Glomerular endothelial cell (primary cell): Measurements from ENCODE around the gene IMP4. TPM values are rescaled to one million over a fixed set of nuclear protein-coding genes. Genes with fewer than 3 reads are reported as not detected.

ENCODE experiments used
- DNase-seq: peaks from one replicate; pipeline ENCODE4 v3.0.0-alpha.2; 2011; ENCODE audit warnings: low read depth, low spot score; ENCODE audit errors: extremely low read depth
- total RNA-seq: library from RNA; depleted of rRNA; stranded (reverse); fragments of >200 nt; gene quantifications from 2 replicates; pipeline ENCODE4 v1.2.3, GENCODE V29; 2015

Gene IMP4
- total RNA-seq, 1 donor from 2014 or later, result 80.6 TPM

DNA sequence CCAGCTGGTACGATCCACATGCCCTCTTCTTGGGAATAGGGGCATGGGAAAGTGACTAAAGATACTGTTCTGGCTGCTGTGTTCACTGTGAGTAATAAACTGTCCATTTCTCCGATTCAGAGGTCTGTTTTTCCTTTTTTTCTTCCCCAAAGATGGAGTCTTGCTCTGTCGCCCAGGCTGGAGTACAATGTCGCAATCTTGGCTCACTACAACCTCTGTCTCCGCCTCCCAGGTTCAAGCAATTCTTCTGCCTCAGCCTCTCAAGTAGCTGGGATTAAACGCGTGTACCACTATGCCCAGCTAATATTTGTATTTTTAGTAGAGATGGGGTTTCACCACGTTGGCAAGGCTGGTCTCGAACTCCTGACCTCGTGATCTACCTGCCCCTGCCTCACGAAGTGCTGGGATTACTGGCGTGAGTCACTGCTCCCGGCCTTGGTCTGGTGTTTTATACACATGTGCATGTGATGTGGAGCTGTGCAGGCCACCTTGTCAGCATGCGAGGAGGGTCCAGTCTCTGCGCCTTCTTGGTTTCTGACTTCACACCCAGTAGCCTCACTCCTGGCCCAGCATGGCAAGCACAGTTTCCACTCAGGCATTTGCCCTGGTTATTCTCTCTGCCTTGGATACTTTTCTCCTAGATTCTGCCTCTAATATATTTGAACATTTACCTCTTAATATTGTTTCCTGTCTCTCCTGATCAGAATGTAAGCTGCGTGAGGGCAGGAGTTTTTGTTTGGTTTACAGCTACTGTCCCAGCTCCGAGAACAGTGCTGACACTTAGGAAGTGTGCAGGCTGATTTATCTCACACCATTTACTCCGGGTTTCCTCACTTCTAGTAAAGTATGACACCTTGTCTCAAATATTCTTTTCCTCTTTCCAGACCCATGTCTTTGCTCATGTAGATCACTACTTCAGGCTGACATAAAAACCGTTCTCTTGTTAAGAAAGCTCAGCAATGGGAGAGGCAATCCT, 32.9 kb downstream of the IMP4 start:
- DNase-seq, result no peak

DNA sequence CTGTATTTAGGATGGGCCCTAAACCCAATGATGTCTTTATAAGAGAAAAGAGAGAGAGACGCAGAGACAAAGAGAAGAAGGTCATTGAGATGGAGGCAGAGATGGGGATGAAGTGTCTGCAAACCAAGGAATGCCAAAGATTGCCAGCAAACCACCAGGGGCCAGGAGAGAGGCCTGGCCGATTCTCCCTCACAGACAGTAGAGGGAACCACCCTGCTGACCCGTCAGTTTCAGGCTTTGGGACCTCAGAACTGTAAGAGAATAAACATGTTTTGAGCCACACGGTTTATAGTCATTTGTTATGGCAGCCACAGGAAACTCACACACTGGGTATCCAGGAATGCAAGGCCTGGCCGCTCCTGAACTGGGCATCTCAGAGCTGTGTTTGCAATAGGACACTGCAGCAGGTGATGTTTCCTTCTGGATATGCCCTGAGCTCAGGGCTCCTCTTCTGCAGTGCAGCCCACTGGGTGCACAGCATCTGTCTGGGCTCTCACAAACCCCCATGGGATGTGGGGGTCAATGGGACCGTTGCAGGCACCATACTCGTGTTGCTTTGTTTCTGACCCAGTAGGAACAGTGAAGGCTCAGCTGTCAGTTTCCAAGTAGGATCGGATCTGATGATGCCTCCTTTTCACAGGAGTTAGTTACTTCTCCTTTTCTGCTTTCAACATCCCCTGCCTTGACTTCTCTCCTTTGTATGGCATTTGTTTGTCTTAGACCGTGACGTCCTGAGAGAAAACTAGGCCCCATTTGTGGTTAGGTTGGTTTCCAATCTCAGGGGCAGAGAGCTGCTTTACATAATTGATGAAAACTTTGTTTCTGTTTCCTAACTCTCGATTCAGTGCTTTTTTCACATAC, 34.0 kb downstream of the IMP4 start:
- DNase-seq, result no peak

DNA sequence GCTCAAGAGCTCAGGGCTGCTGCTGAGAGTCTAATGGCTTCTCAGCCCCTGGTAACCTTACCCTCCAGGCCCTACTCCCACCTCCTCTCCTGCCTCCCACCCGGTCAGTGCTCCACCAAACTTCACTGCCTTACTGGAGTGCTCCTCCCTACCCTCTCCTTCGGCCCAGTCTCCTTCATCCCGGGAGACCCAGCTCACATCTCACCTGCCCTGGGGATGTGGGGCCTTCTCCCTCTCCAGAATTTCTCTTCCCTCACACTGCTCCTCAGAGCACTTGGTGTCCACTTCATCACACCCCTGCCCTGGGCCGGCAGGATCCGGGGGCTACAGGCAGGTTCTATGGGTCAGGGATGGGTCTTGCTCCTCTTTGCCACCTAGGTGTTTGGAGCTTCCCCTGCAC, 34.8 kb downstream of the IMP4 start:
- DNase-seq, result no peak

DNA sequence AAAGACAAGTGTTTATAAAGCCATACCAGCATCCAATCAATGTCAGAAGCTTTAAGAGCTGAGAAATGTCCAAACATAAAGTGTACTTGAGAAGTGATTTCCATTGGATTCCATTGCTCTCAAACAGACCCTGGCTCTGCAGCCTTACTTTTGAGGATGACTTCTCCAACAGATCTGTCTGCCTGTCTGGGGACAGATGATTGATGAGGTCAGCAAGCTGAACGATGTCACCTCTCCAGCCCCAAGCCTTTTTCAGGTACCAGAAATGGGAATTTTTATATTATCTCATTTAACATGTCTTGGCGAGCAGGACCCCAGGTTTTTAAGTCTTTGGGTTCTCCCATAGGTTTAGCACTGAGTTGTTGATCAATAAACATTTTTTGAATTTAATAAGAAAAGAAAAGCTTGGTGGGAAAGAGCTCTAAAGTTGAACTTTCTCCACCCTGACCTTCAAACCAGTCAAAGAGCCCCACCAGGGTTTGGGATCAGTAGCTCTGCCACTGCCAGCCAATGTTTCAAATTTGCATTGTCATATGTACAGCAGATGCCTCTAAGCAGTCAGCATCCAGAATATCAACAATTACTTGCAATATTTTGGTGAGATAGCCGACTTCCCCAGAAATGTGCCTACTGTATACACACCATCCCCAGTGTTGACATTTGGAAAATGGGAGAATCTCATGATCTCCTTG, 35.7 kb downstream of the IMP4 start:
- DNase-seq, result no peak

DNA sequence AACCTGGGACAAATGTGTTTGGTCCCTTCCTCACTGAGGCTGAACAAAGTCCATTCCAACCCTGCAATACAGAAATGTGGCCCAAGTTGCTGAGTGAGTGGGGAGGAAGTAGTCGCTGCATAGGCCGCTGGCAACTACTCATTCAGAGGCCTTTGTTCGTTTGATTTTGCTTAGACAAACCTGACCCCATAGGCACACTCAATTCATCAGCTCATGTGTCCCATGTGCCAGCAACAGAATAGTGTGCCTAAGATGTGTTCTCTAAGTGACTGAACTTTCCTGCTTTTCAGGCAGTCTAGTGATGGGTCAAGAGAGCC, 36.2 kb downstream of the IMP4 start:
- DNase-seq, result no peak

DNA sequence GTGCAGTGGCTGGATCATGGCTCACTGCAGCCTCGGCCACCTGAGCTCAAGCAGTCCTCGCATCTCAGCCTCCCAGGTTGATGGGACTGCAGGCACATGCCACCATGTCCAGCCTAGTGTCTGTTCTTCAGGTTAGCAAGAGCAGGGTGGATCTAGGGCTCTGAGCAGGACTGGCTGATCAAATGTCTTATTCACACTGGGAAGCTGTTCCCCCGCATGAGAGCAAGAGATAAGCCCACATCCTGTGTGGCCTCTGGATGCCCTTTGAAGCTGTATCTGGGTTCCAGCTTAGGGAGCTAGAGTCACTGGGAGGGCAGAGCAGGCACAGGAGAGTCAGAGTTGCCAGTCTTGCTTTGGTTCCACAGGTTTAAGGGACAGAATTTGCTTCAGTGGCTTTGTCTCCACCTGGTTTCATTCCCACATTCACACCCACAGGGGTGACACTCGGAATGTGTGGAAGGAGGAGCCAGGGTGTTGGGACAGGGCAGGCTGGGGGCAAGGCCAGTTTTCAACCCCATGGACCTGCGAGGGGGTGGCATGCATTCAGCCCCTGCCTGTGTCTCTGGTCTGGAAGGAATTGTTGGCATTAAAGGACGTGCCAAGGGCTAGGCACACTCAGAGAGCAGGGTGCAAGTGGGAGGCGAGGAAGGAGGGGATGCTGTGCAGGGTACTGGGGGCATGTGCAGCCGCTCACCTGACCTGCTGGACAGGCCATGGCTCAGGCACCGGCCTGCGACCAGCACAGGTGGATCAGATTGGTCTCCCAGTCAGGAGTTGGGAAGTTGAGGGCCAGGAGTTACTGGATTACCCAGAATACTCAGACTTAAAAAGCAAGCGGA, 37.6 kb downstream of the IMP4 start:
- no peak for DNase-seq

DNA sequence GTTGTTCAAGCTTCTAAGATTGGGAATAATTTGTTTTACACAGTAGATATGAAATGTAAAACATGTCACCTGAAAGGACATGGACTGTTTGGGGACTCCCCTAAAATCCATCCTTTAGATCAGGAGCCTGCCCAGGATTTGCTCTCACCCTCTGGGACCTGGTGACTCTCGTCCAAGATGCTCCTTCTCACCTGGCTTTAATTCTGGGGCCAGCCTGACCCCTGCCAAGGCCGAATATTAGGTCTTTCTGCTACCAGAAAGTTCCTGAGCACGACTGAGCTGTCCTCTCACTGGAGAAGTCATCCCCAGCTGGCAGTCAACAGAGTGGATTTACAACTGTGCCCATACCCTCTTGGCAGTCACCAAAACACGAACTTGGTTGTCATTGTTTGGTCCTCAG, 38.4 kb downstream of the IMP4 start:
- DNase-seq, result no peak

DNA sequence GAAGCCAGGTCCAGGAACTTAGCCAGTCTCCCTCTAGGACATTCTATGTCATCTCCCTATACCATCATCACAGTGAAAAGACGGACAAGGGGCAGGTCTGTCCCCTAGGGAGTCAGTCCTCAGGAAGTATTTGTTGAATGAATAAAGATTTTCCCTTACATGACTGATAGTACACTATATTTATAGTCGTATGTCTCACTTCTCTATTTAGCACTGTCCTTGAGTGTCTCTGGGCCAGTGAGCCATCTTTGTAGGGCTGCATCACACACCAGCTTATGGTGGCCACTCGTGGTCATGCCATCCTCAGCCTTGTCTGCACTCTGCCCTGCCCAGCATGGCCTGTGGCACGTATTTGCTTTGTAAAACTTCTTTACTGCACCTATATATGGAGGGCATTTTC, 38.9 kb downstream of the IMP4 start:
- no peak for DNase-seq

DNA sequence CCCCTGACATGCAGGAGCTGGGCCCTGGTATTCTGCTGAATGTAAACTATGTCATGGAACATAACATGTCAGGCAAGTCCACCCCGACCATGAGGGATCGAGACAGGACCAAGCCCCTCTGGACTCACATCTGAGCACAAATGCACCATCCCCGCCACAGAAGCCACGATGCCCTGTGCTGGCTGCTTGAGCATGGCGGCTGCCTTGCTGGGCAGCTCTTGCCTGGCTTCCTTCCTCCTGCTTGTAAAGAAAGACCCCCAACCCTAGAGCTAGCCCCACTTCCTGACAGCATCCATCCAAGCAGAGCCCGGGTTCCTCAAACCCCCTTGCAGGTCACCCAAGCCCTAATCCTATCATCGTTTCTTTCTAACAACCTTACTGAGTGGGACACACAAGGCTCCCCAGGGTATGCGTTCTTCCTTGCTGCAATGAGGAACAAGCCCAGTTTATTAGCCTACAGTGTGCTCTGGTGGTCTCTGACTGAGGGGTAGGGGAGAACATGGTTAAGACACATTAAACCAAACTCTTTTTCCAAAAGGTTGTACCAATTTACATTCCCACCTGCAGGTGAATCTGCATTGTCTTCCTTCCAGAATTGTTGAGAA, 39.7 kb downstream of the IMP4 start:
- DNase-seq, result no peak

DNA sequence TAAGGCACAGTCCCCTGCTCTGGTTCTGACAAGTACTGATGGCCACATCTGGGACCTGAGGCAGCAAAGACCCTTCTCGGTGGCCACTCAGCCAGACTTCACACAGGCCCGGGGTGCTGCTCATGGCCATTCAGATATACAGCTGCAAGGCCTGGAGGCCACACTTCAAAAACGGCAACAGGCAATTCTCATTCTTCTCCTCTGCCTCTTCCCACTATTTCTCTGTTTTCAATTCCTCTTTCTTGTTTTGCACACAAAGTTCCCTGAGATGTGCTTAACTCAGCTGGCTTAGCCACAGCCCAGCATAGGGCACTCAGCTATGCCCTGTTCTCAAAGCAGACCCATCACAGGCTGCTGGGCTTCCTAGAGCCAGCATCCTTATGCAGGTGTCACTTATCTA, 43.0 kb downstream of the IMP4 start:
- DNase-seq, result no peak

DNA sequence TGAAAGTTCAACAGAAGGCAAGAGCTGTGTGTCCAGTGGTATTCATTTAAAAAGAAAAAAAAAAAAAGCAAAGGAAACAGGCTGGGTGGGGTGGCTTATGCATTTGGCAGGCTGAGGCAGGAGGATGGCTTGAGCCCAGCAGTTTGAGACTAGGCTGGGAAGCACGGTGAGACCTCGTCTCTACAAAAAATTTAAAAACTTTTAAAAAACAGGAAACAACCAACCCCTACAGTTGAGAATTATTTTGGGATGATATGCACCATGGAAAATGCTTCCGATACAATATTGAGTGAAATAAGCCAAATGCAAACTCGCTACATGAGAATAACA, 44.3 kb downstream of the IMP4 start:
- no peak for DNase-seq

DNA sequence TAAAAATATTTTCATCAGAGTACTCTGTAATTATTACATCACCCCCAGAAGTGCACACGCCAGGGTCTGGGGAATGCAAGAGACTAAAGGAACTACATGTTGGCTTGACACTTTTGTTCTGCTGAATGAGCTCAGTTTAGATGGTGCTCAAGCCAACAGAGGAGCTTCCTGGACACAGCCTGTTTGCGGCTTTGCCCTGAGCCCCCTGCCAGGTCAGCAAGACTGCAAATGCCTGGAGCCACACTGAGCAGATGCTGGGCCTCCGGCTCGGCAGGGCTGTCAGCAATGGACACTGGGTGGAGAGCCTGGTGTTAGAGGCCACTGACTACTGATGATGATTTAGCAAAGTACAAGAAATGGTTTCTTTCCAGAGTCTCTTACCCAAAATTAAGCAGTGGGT, 45.1 kb downstream of the IMP4 start:
- DNase-seq, result no peak

DNA sequence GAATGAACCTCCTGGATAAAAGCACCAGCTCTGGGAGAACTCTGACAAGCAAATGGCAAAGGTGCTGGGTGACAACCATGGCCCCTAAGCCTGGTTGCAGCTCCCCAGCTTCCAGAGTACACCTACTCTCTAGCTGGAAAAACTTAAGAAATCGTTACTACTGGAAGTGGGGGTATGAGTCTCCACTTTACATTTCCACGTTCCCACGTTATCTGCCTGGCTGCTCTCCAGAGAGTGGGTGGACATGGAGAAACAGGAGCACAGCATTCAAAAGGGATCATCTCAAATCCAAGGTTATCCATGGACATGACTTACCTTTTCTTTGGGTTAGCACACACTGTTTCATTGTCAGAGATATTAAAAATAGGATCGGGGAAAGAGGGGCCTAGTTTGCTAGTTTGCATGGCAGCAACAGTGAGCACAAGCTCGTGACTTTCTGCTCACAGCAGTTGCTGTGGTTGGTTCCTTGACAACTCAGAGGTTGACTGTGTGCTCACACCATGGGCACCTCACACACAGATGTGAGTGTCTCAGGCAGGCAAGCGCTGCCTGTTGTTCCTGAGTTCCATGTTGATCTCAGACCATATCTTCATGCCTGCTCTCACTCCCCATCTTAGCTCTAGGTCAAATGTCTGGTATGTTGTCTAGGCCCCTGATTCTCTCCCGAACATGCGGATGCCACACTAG, 45.7 kb downstream of the IMP4 start:
- DNase-seq, result no peak

DNA sequence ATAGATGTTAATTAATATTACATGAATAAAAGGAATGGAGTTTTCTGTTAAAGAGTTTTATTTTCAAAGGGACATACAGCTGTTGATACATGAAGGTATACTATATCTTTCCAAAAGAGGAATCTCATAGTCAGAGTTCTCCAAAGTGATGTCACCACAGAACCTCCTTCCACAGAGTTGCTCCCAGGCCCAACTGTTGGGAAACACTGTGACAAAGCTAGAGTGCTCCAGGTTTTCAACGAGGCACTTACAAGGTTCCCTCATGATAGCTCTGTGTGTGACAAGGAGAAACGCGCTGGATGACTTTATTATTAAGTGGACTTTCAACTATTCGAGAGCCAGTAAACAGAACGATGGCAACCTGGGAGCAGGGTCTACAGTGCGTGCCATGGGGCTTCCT, 46.7 kb downstream of the IMP4 start:
- DNase-seq, result no peak

DNA sequence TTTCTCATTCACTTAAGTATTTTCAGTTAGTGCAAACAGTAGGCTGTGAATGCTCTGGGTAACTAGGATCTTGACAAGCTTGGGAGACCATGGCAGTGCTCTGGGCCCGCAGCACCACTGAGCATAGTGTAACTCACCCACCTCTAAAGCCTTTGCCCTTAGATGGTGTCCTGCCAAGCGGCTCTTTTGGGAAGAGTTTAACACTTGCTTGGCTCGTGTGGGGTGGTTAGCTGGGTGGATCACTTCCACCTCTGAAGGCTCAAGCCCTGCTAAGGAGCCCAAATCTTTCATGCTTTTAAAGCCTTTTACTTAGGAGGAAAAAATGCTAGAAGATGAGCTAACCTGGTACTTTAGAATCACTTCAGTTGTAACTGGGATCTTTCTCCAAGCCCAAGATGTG, 47.1 kb downstream of the IMP4 start:
- no peak for DNase-seq

DNA sequence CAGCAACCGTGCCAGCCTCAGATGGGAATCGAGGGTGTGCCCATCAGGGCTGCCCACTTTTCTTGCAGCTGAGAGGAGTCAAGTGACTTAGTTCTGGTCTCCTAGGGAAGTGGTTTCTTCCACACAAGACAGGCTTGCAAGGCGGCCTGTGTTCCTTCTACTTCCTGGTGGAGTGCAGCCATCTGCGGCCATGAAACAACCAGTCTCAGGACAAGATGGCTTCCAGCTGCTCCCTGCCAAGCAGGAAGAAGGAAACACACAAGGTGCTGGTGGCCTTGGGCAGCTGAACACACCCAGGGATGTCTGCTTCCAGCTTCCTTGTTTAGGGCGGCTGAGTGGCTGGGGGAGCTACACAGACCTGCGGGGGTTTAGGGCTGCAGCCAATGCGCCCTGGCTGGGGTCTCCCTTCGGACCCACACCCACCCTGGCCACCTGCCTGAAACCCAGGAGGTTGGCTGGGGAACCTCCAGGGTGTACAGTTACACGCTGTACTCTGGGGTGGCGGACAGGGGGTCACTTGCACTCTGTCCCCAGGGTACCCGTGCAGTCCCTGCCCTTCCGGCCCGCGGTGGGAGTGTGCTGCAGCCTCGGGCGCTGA, 47.9 kb downstream of the IMP4 start:
- DNase-seq, result no peak

DNA sequence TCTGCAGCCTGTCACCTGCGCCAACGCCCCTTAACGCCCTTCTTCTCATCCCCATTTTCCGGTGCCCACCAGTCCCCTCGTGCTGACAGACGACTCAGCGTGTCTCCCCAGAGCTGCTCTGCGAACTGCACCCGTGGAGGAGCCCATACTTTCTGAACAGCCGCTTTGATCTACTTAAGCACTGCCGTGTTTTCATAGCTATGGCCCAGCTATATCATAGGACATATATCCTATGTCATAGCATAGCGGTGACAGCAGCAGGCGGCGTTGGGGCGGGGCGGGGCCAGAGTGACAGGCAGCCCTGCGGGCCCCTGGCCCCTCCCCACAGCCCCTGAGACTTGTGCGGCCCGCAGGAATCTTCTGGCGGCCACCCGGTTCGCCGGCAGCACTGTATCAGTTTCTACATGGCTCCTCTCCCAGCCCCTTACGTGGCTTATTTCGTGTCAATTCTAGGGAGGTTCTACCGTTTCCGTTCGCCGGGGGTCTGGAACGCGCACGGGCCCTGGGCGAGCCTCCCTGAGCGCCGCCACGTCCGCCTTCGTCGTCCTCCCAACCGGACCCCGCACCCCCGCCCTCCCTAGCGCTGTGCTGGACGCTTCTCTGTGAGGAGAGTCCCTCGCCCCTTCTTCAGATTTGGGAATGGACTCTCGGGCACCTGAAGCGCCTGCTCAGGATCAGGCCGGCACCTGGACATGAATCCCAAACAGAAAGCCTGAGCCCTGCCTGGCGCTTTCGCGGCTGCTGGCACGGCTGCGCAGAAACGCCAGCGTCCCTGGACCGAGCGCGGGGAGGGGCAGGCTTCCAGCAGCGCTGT, 48.6 kb downstream of the IMP4 start:
- DNase-seq, result no peak

DNA sequence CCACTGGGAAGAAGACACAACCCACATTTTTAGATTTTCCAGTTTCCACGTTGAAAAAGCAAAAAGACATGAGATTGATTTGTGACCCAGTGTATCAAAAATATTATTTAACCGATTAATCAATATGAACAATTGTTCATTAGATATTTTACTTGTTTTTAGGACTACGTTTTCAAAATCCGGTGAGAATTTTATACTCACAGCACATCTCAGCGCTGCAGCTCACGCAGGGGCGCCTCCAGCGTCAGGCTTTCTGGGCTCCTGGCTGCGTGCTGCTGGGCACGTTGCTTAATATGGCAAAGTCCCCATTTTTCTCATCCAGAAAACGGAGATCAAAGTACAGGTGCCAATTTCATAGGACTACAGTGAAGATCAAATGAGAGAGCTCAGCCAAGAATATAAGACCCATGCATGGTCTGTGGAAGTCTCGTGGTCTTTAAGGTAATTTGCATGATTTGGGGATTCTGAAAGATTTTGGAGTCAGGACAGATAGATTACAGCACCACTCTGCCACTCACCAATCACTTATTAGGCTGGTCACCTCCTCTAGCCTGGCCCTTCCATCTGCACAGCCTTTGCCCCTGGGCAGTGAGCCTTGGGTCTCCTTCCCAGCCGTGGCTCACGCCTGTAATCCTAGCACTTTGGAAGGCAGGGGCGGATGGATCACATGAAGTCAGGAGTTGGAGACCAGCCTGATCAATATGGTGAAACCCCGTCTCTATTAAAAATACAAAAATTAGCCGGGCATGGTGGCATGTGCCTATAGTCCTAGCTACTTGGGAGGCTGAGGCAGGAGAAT, 49.4 kb downstream of the IMP4 start:
- DNase-seq, result no peak
